Natural killer cell (primary cell): Measurements from ENCODE around the gene PCAT7. TPM values are rescaled to one million over a fixed set of nuclear protein-coding genes. Genes with fewer than 3 reads are reported as not detected.
"Not testable (repeated sequence)": the region's sequence is repeated elsewhere in the genome, so short reads cannot be mapped to it uniquely, and the experiment has no call there.

ENCODE experiments used
- ATAC-seq, 3 donors: fragments of 150-1000 bp in 2 of 3; fragments of 200-7000 bp in 1 of 3; cut with Tn5 transposase; 1 replicate in 1 of 3; 2 replicates in 2 of 3; pipeline ENCODE4 v1.10.0; 2021; ENCODE audit warnings: mild to moderate bottlenecking in 2 of 3, moderate library complexity in 2 of 3
- DNase-seq, 2 donors: peaks; one replicate each; pipeline versions ENCODE4 v3.0.0 to v3.0.0-alpha.2; 2013 to 2021; ENCODE audit warnings: mixed read lengths in 1 of 2
- H3K27ac ChIP-seq: one replicate; pipeline ENCODE4 v1.5.1; 2013; ENCODE audit warnings: mild to moderate bottlenecking, low read length
- H3K27me3 ChIP-seq: one replicate; pipeline ENCODE4 v1.6.1; 2013; ENCODE audit warnings: low read length; ENCODE audit not compliant: control insufficient read depth, insufficient read depth
- H3K36me3 ChIP-seq: one replicate; pipeline ENCODE4 v1.6.1; 2013; ENCODE audit warnings: low read length; ENCODE audit not compliant: control insufficient read depth, insufficient read depth
- H3K4me1 ChIP-seq: one replicate; pipeline ENCODE4 v1.6.1; 2013; ENCODE audit warnings: low read length; ENCODE audit not compliant: control insufficient read depth, insufficient read depth
- H3K4me3 ChIP-seq: one replicate; pipeline ENCODE4 v1.5.1; 2013; ENCODE audit warnings: low read length
- H3K9me3 ChIP-seq: one replicate; pipeline ENCODE4 v1.6.1; 2013; ENCODE audit warnings: low read length; ENCODE audit not compliant: control insufficient read depth, insufficient read depth
- H3K27ac Mint-ChIP-seq, 2 donors: one replicate each; pipeline ENCODE4 v1.8.0; 2022; ENCODE audit warnings: mild to moderate bottlenecking in 2 of 2, mixed read lengths in 2 of 2, moderate library complexity in 1 of 2
- H3K27me3 Mint-ChIP-seq, 2 donors: one replicate each; pipeline ENCODE4 v1.8.0; 2022; ENCODE audit warnings: low read depth in 2 of 2, mixed read lengths in 2 of 2
- H3K36me3 Mint-ChIP-seq: one replicate; pipeline ENCODE4 v1.8.0; 2022; ENCODE audit warnings: mixed read lengths
- H3K4me1 Mint-ChIP-seq, 2 donors: one replicate each; pipeline ENCODE4 v1.8.0; 2022; ENCODE audit warnings: mixed read lengths in 2 of 2
- H3K4me3 Mint-ChIP-seq: one replicate; pipeline ENCODE4 v1.8.0; 2022; ENCODE audit warnings: mild to moderate bottlenecking, moderate library complexity, mixed read lengths
- H3K9me3 Mint-ChIP-seq, 2 donors: one replicate each; pipeline ENCODE4 v1.8.0; 2022; ENCODE audit warnings: mixed read lengths in 2 of 2
- CTCF ChIP-seq: fragments of 200-600 bp; IDR thresholded peaks from one replicate; pipeline ENCODE4 v1.8.0; 2022; ENCODE audit warnings: antibody characterized with exemption
- WGBS: methylation state at CpG from one replicate; pipeline ENCODE4 v1.1.7; 2013; ENCODE audit warnings: missing lambda C conversion rate; ENCODE audit not compliant: insufficient coverage; 5-methylcytosine and 5-hydroxymethylcytosine counted together
- intact Hi-C: fragments of 100-400 bp; cut with micrococcal nuclease; formaldehyde crosslinking; loops from one replicate; pipeline ENCODE4 v1.14.2; 2022
- total RNA-seq, 4 donors: library from RNA; stranded (reverse); fragments of 120-200 nt in 1 of 4; gene quantifications; one replicate each; pipeline versions ENCODE4 v1.2.3 to v1.2.4, GENCODE V29; 2013 to 2022

PCAT7 gene
- total RNA-seq: not detected
- not detected for total RNA-seq (2013)

GRCh38 chr9:94554439-94555331, at the start of gene PCAT7:
TSS of gene PCAT7 (plus strand) at chr9:94555083.
- Mint-ChIP-seq H3K9me3 (no peaks in the 10 kb centered on the region), H3K4me1 (no peaks in the 10 kb centered on the region), H3K27me3 (peaks cover 3 to 20% of the 10 kb centered on the region in 2 donors), H3K27ac (no peak within 1 kb of the TSS), H3K4me3 (no peak within 1 kb of the TSS), H3K36me3 (no peaks in the 10 kb centered on the region)
- ATAC-seq: peak in 2 of 3 donors; percentile 35 to 84
- H3K27me3 ChIP-seq: peaks cover 5% of the 10 kb centered on the region
- no peaks in the 10 kb centered on the region for H3K9me3 ChIP-seq
- no peaks in the 10 kb centered on the region for H3K36me3 ChIP-seq
- intact Hi-C loops: no loop called here
- 78% methylated on average over 40 of the region's 40 CpGs for WGBS
- H3K27ac ChIP-seq: no peak within 1 kb of the TSS
- H3K4me1 ChIP-seq: peaks cover 7% of the 10 kb centered on the region
- TF ChIP-seq CTCF: no peak
- H3K4me3 ChIP-seq: no peak within 1 kb of the TSS
- peak in 1 of 2 donors; percentile 54 for DNase-seq

GRCh38 chr9:94506370-94506769, 48.5 kb upstream of the PCAT7 start:
- H3K27ac Mint-ChIP-seq, H3K36me3 Mint-ChIP-seq, ATAC-seq, H3K4me3 ChIP-seq, H3K27me3 ChIP-seq, H3K27ac ChIP-seq, H3K4me1 ChIP-seq, H3K9me3 ChIP-seq, H3K4me1 Mint-ChIP-seq, H3K36me3 ChIP-seq, H3K9me3 Mint-ChIP-seq, H3K4me3 Mint-ChIP-seq, intact Hi-C loops, DNase-seq: not testable (repeated sequence)
- 100% methylated on average over 3 of the region's 4 CpGs for WGBS
- H3K27me3 Mint-ChIP-seq: peaks cover 20 to 25% of the 10 kb centered on the region in 2 donors

- Histone ChIP-seq H3K4me1 (no peaks in the 10 kb centered on the region), H3K27ac (no peak overlapping the region), H3K27me3 (peaks cover 2% of the 10 kb centered on the region), H3K36me3 (no peaks in the 10 kb centered on the region), H3K4me3 (no peak overlapping the region), H3K9me3 (no peaks in the 10 kb centered on the region)
- Mint-ChIP-seq H3K36me3 (no peaks in the 10 kb centered on the region), H3K9me3 (no peaks in the 10 kb centered on the region), H3K27me3 (peaks cover 20 to 25% of the 10 kb centered on the region in 2 donors), H3K4me1 (peaks cover 0 to 3% of the 10 kb centered on the region in 2 donors), H3K27ac (no peak overlapping the region), H3K4me3 (no peak overlapping the region)
- no peak for ATAC-seq
- intact Hi-C loops: no loop called here
- no peak for TF ChIP-seq CTCF
- 91% methylated on average over 7 of the region's 7 CpGs for WGBS
- DNase-seq: no peak
These were observed 47.2 kb upstream of the PCAT7 start for GRCh38 chr9:94507531-94508258.
